ENCODE results near the gene NRP1. TPM values are rescaled to one million over a fixed set of nuclear protein-coding genes. Genes with fewer than 3 reads are reported as not detected.

NRP1 gene
- total RNA-seq, 4 donors from 2014 or later = 3.1 to 27.7 (median 12.0) TPM

DNA sequence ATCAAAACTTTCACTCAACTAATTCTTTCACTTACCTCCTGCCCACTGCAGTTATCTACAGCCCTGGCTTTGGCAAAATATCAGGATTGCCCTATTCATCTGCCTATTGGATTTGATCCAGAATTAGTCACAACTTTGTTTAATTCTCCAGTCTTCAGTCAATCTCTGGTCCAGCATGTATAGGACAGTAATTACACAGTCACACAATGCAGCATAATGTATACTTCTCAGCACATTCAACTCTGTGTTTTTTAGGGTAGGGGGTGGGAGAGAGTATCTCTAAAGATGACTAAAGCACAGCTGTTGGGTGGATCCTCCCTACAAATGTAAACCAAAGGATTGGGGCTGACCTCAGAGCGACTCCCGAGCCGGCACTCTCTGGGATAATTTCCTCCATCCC is 17.7 kb upstream of the NRP1 start:
- intact Hi-C loops (cut with DNase I) = no loop called here
- Histone ChIP-seq H3K36me3 (no peaks in the 10 kb centered on the region), H3K4me1 (peaks cover 0 to 6% (median 0%) of the 10 kb centered on the region in 3 donors), H3K27ac (no peak overlapping the region), H3K27me3 (peaks cover 0 to 4% (median 0%) of the 10 kb centered on the region in 4 donors), H3K4me3 (no peak overlapping the region), H3K9me3 (no peaks in the 10 kb centered on the region)
- TF ChIP-seq, protein P1, sequence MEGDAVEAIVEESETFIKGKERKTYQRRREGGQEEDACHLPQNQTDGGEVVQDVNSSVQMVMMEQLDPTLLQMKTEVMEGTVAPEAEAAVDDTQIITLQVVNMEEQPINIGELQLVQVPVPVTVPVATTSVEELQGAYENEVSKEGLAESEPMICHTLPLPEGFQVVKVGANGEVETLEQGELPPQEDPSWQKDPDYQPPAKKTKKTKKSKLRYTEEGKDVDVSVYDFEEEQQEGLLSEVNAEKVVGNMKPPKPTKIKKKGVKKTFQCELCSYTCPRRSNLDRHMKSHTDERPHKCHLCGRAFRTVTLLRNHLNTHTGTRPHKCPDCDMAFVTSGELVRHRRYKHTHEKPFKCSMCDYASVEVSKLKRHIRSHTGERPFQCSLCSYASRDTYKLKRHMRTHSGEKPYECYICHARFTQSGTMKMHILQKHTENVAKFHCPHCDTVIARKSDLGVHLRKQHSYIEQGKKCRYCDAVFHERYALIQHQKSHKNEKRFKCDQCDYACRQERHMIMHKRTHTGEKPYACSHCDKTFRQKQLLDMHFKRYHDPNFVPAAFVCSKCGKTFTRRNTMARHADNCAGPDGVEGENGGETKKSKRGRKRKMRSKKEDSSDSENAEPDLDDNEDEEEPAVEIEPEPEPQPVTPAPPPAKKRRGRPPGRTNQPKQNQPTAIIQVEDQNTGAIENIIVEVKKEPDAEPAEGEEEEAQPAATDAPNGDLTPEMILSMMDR (IDR thresholded peaks at IDR 0.05) = no peak
- no peak for TF ChIP-seq POLR2A (IDR thresholded peaks at IDR 0.05)
- DNase-seq = no peak
- 58 to 73% methylated on average over 3 of the region's 3 CpGs for WGBS, 2 donors

DNA sequence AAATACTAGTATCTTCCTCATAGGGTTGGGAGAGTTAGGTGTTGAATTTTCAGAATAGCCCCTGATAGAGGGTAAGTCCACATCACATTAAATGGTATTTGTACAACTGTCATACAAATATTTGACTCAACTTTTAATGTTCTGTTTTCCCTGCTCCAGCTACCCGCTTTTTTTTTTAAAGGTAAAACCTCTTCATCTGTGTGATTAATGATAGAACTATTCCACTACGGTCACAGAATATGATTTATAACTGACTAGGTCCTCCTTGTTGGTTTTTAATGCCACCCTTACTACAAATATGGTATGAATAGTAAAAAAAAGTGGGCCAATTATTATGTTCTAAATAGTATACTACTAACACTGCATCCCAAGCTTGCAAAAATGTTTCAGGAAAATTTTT is 15.6 kb upstream of the NRP1 start:
- H3K4me3 ChIP-seq = no peak overlapping the region
- H3K9me3 ChIP-seq = no peaks in the 10 kb centered on the region
- no peaks in the 10 kb centered on the region for H3K36me3 ChIP-seq
- H3K27ac ChIP-seq = no peak overlapping the region
- intact Hi-C loops (cut with DNase I) = no loop called here
- peaks cover 0 to 4% (median 0%) of the 10 kb centered on the region in 4 donors for H3K27me3 ChIP-seq
- TF ChIP-seq, protein P1 (IDR thresholded peaks at IDR 0.05) = no peak
- TF ChIP-seq POLR2A (IDR thresholded peaks at IDR 0.05) = no peak
- WGBS, 2 donors = 40 to 65% methylated on average over 2 of the region's 2 CpGs
- no peak for DNase-seq
- peaks cover 0 to 12% (median 0%) of the 10 kb centered on the region in 3 donors for H3K4me1 ChIP-seq

DNA sequence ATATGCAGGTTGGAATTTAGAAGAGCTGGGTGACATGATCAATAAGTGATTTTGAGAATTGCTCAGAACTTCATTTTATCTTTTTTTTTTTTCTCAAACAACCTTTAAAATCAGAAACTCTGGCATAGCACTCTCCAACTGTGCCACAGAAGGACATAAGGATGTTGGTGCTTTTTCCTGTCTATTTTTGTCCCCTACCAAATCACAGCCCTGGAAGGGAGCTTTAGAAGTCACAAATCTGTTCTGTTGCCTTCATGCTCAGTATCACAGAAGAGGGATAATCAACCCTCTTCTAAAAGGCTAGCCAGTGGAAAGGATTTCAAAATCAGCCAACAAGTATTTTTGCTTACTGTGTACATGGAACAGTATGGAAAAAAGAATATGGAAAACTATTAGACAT is 14.8 kb upstream of the NRP1 start:
- H3K4me3 ChIP-seq = no peak overlapping the region
- H3K4me1 ChIP-seq = peaks cover 0 to 13% (median 0%) of the 10 kb centered on the region in 3 donors
- DNase-seq = no peak
- H3K27ac ChIP-seq = no peak overlapping the region
- intact Hi-C loops (cut with DNase I) = no loop called here
- H3K27me3 ChIP-seq = peaks cover 0 to 4% (median 0%) of the 10 kb centered on the region in 4 donors
- no peaks in the 10 kb centered on the region for H3K36me3 ChIP-seq
- TF ChIP-seq, protein P1 (IDR thresholded peaks at IDR 0.05) = no peak
- TF ChIP-seq POLR2A (IDR thresholded peaks at IDR 0.05) = no peak
- no peaks in the 10 kb centered on the region for H3K9me3 ChIP-seq

DNA sequence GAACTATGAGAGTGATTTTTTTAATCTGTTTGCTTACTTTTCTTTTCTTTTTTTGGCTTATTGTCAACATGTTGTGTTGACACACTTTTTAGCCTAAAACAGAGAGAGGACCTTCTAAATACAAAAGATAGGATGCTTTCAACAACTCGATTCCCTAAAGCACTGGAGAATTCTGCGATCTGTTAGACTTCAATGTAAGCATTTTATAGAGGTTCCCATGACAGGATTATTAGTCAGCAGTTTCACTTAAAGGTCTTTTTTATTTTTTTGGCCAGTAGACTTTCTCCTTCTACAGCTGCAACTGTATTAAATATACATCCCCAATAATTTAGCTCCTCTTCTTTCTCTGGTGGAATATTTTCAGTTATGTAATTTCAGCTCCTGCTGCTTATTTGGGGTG is 12.7 kb upstream of the NRP1 start:
- TF ChIP-seq POLR2A (IDR thresholded peaks at IDR 0.05) = no peak
- TF ChIP-seq, protein P1 (IDR thresholded peaks at IDR 0.05) = no peak
- peaks cover 0 to 25% (median under 1%) of the 10 kb centered on the region in 3 donors for H3K4me1 ChIP-seq
- 49 to 53% methylated on average over 2 of the region's 2 CpGs for WGBS, 2 donors
- H3K27me3 ChIP-seq = no peaks in the 10 kb centered on the region
- DNase-seq = no peak
- intact Hi-C loops (cut with DNase I) = no loop called here
- no peaks in the 10 kb centered on the region for H3K9me3 ChIP-seq
- no peak overlapping the region for H3K4me3 ChIP-seq
- H3K36me3 ChIP-seq = no peaks in the 10 kb centered on the region
- H3K27ac ChIP-seq = no peak overlapping the region

DNA sequence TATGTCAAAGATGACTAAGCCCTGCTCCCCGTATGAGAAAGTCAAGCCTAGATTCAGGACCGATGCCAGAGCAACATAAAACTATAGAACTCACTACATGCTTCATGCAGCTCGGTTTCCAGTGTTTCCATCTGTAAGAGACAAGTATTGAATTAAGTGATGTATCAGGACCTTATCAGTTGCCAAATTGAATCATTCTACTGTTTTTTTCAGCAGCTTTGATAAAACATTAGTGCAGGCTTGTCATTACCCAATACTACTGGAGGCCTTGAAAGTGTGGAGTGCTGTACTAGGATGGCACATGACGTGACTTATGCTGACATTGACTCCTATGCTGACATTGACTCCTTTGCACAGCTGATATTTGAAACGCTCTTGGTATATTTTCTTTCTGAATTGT is 10.8 kb upstream of the NRP1 start:
- DNase-seq = no peak
- Histone ChIP-seq H3K4me1 (peaks cover 0 to 43% (median 11%) of the 10 kb centered on the region in 3 donors), H3K36me3 (no peaks in the 10 kb centered on the region), H3K9me3 (no peaks in the 10 kb centered on the region), H3K27ac (no peak overlapping the region), H3K4me3 (no peak overlapping the region), H3K27me3 (no peaks in the 10 kb centered on the region)
- no peak for TF ChIP-seq POLR2A (IDR thresholded peaks at IDR 0.05)
- TF ChIP-seq, protein P1 (IDR thresholded peaks at IDR 0.05) = no peak
- WGBS, 2 donors = 75 to 79% methylated on average over 4 to 5 of the region's 5 CpGs
- intact Hi-C loops (cut with DNase I) = no loop called here
